HFF-Myc (cell line): ENCODE results near the gene SOX5.
"Not testable (repeated sequence)": the region's sequence is repeated elsewhere in the genome, so short reads cannot be mapped to it uniquely, and the experiment has no call there.

Experiments used
- DNase-seq: peaks from one replicate; pipeline ENCODE4 v3.0.0-alpha.2; 2011; ENCODE audit warnings: low read depth; ENCODE audit errors: extremely low read depth
- H3K4me3 ChIP-seq: replicated peaks from 2 replicates; pipeline ENCODE4 v1.5.1; 2011; ENCODE audit warnings: low read depth, mild to moderate bottlenecking, control low read depth, low read length
- TF ChIP-seq, protein P1 (sequence below): IDR thresholded peaks from 2 replicates; pipeline ENCODE4 v1.5.1; 2012; ENCODE audit warnings: mild to moderate bottlenecking, low read depth, low read length, control low read depth; ENCODE audit errors: missing control alignments

The SOX5 gene

DNA sequence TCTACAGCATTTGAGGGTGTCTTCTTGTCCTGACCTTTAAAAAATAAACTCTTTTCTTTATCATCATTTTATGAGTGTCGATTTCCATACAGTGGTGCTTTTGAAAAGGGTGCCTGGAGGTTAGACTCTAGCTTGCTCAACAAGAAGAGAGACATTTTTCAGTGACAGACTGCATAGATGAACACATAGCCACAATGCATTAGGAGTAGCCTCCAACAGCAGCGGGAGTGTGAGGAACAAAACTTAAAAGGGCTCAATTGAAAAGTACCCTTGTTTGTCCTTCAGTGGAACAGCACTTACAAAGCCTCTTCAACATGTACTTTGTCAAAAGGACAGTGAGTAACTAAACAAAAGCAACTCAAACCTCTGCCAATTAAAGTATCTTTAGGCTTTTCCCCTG, 119.3 kb downstream of the SOX5 start:
- TF ChIP-seq, protein P1, sequence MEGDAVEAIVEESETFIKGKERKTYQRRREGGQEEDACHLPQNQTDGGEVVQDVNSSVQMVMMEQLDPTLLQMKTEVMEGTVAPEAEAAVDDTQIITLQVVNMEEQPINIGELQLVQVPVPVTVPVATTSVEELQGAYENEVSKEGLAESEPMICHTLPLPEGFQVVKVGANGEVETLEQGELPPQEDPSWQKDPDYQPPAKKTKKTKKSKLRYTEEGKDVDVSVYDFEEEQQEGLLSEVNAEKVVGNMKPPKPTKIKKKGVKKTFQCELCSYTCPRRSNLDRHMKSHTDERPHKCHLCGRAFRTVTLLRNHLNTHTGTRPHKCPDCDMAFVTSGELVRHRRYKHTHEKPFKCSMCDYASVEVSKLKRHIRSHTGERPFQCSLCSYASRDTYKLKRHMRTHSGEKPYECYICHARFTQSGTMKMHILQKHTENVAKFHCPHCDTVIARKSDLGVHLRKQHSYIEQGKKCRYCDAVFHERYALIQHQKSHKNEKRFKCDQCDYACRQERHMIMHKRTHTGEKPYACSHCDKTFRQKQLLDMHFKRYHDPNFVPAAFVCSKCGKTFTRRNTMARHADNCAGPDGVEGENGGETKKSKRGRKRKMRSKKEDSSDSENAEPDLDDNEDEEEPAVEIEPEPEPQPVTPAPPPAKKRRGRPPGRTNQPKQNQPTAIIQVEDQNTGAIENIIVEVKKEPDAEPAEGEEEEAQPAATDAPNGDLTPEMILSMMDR: no peak
- H3K4me3 ChIP-seq: no peak overlapping the region
- DNase-seq: no peak

DNA sequence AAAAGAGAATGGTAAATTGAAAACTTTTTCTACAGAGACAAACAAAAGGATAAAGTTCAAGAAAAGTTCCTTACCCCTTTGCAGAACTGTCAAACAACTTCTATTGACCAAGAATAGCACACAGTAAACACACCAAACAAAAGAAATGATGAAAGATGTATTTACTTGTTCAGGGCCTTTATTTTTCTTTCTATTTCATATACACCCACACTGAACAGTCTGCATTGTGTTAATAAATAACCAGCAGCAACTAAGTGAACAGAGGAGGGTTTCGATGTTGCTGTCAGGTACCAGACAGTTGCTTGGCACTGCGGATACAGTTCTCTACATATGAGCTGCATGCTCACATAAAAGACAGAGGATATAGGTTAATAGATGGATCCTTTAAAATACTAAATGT, 122.1 kb downstream of the SOX5 start:
- H3K4me3 ChIP-seq: no peak overlapping the region
- TF ChIP-seq, protein P1: no peak
- DNase-seq: no peak

DNA sequence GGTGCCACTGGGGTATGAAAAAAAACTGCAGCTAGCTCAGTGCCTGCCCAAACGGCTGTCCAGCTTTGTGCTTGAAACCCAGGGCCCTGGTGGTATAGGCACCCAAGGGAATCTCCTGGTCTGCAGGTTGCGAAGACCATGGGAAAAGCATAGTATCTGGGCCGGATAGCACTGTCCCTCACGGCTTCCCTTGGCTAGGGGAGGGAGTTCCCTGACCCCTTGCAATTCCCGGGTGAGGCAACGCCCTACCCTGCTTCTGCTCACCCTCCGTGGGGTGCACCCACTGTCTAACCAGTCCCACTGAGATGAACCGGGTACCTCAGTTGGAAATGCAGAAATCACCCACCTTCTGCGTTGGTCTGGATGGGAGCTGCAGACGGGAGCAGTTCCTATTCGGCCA, 124.3 kb downstream of the SOX5 start:
- not testable (repeated sequence) for H3K4me3 ChIP-seq, DNase-seq

DNA sequence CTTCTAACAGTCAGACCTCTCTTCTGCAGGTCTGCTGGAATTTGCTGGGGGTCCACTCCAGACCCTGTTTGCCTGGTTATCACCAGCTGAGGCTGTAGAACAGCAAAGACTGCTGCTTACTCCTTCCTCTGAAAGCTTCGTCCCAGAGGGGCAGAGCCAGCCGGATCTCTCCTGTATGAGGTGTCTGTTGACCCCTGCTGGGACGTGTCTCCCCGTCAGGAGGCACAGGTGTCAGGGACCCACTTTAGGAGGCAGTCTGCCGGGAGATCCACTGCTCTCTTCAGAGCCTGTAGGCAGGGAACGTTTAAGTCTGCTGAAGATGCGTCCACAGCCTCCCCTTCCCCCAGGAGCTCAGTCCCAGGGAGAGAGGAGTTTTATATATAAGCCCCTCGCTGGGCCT, 125.1 kb downstream of the SOX5 start:
- DNase-seq: no peak
- TF ChIP-seq, protein P1: no peak
- H3K4me3 ChIP-seq: no peak overlapping the region

DNA sequence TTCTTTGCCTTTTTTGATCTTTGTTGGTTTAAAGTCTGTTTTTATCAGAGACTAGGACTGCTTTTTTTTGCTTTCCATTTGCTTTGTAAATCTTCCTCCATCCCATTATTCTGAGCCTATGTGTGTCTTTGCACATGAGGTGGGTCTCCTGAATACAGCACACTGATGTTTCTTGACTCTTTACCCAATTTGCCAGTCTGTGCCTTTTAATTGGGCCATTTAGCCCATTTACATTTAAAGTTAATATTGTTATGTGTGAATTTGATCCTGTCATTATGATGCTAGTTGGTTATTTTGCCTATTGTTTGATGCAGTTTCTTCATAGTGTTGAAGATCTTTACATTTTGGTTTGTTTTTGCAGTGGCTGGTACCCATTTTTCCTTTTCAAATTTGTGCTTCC, 126.6 kb downstream of the SOX5 start:
- H3K4me3 ChIP-seq, DNase-seq: not testable (repeated sequence)

DNA sequence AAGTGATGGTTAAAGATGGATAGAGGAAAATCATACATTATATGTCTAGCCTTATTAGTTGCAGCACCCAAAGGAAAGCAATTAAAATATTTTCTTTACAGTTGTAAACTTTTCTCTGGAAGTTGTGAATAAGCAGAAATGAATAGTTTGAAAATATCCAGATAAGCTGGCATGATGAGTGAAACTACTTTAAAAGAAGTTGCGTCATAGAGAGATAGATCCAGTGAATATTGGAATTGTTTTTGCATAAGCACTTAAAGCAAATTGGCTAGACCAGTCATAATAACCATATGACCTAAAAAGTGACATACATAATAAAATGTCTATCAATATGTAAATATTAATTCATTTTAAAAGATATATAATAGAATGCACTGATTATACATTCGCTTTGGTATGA, 132.1 kb downstream of the SOX5 start:
- TF ChIP-seq, protein P1: no peak
- no peak overlapping the region for H3K4me3 ChIP-seq
- DNase-seq: no peak

DNA sequence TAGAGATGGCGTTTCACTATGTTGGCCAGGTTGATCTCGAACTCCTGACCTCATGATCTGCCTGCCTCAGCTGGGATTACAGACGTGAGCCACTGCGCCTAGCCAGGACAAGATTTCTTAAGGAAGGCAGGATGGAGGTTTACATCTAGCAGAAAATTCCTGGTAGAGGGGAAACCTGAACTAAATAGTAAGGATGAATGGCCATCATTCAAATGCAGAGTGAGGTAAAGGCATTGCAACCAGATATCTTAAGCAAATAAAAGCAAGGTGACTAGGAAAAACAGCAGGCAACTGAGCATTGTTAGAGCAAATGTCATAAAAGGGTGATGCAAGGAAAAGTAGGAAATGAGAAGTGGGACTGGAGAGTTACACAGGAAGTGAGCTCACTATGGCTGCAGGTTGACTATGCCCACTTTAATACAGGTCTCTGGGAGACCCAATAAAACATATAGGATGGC, 133.0 kb downstream of the SOX5 start:
- TF ChIP-seq, protein P1: no peak
- DNase-seq: no peak
- H3K4me3 ChIP-seq: no peak overlapping the region

DNA sequence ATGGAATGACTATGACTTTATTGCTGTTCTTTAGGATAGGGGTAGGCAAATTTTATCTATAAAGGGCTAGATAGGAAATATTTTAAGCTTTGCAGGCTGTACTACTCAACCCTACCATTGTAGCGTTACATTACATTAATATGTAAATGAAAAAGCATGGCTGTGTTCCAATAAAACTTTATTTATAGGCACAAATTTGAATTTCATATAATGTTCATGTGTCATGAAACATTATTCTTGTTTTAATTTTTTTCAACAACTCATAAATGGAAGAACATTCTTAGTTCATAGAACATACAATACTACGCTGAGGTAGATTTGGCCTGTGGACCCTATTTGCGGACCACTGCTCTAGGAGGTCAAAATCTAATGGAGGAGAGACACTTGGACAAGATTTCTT, 133.7 kb downstream of the SOX5 start:
- DNase-seq: no peak
- no peak overlapping the region for H3K4me3 ChIP-seq
- TF ChIP-seq, protein P1: no peak
